Tibial nerve (tissue), 3 donors: Measurements from ENCODE around the gene ADGRE3.

Experiments
- CTCF ChIP-seq, 5 experiments: fragments of 200-600 bp in 3 of 5; fragments of 450-650 bp in 2 of 5; sonication (generic) in 3 of 5; IDR thresholded peaks; one replicate each; pipeline ENCODE4 v1.5.1; 2016 to 2019; ENCODE audit warnings: antibody characterized with exemption in 5 of 5, mild to moderate bottlenecking in 3 of 5, moderate library complexity in 2 of 5
- POLR2A ChIP-seq, 2 donors: fragments of 450-650 bp; IDR thresholded peaks; one replicate each; pipeline ENCODE4 v1.6.1; 2017; ENCODE audit warnings: antibody characterized with exemption in 2 of 2, mild to moderate bottlenecking in 2 of 2, moderate library complexity in 2 of 2

- TF ChIP-seq CTCF (IDR thresholded peaks at IDR 0.05) (no peak), POLR2A (IDR thresholded peaks at IDR 0.05) (no peak)
These were observed 14.7 kb downstream of the ADGRE3 start for GRCh38 chr19:14659874-14660489.
